GM21723 (cell line): ENCODE measurements around the gene OR52N4.
"Not testable (repeated sequence)": the region's sequence is repeated elsewhere in the genome, so short reads cannot be mapped to it uniquely, and the experiment has no call there.

Experiments
- ATAC-seq: cut with Tn5 transposase; IDR thresholded peaks from one replicate; pipeline ENCODE4 v1.9.1; 2021; ENCODE audit warnings: mild to moderate bottlenecking, moderate library complexity; ENCODE audit not compliant: unreplicated experiment

Gene OR52N4

GRCh38 chr11:5753943-5754342, at the start of gene OR52N4:
Gene OR52N4 (plus strand): TSS chr11:5754243. CDS start chr11:5754741, 498 bp downstream.
- no peak for ATAC-seq

- ATAC-seq: no peak
Measured at GRCh38 chr11:5705688-5706087, 48.4 kb upstream of the OR52N4 start.

- ATAC-seq: peak; percentile 59
Measured at GRCh38 chr11:5712507-5712906, 41.5 kb upstream of the OR52N4 start.

- no peak for ATAC-seq
Measured at GRCh38 chr11:5713695-5714094, 40.3 kb upstream of the OR52N4 start.

DNA sequence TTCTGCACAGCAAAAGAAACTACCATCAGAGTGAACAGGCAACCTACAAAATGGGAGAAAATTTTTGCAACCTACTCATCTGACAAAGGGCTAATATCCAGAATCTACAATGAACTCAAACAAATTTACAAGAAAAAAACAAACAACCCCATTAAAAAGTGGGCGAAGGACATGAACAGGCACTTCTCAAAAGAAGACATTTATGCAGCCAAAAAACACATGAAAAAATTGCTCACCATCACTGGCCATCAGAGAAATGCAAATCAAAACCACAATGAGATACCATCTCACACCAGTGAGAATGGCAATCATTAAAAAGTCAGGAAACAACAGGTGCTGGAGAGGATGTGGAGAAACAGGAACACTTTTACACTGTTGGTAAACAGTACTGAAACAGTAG, 37.5 kb upstream of the OR52N4 start:
- not testable (repeated sequence) for ATAC-seq

- no peak for ATAC-seq
Measured at GRCh38 chr11:5719703-5720495, 34.1 kb upstream of the OR52N4 start.

DNA sequence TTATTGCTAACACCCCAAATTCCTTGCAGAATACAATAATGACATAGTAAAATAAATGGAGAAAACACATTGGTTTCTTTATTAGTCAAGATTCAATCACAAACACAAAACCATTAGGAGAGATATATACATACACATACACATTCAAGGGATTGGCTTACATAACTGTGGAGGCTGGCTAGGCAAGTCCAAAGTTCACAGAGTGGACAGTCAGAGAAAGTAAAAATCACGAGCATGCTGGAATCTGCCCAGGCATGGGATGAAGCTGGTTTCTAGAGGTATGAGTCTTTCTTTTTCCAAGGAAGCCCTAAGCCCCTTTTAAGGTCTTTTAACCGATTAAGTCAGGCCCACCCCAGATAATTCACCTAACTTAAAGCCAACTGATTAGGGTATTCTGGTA, 31.4 kb upstream of the OR52N4 start:
- no peak for ATAC-seq

DNA sequence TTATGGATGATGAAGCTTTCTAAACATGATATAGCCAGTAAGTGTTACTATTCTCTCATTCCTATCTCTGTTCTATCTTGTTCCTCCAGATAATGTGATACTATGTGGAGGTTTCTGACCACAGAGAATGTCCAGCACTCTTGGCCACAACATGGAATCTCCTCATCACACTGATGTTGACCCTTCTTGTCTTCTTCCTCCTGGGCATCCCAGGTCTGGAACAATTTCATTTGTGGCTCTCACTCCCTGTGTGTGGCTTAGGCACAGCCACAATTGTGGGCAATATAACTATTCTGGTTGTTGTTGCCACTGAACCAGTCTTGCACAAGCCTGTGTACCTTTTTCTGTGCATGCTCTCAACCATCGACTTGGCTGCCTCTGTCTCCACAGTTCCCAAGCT, 27.7 kb upstream of the OR52N4 start:
- ATAC-seq: no peak

DNA sequence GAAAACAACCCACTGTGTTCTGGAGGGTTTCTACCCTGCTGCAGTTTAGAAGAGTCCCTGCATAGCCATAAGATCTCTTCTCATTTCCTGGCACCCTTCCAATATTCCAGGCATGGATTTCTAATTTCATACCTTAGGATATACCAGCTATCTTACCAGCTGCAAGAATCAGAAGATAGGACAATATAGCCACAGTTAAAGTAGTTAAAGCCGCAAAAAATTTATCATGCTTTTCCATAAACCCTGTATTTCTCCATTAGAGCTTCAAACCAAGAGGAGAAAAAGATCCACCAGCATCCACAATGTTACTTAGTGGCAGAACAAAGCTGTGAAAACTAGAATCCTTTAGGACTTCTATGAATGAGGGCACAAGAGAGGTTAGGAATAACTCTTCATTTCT, 26.4 kb upstream of the OR52N4 start:
- ATAC-seq: no peak

DNA sequence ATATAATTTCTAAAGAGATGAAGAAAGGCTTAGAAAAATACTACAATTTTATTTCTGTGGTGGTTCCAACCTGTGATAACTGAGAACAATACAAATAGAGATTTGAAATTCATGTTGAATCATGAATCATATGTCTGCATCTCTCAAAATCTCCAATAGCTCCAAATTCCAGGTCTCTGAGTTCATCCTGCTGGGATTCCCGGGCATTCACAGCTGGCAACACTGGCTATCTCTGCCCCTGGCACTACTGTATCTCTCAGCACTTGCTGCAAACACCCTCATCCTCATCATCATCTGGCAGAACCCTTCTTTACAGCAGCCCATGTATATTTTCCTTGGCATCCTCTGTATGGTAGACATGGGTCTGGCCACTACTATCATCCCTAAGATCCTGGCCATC, 17.6 kb upstream of the OR52N4 start, which contains the start of gene OR56B1:
OR56B1 (plus strand) TSS at position 53 of the 400 bp plus-strand sequence; CDS start at position 122, 69 bp downstream.
- ATAC-seq: no peak

GRCh38 chr11:5737091-5737490, 17.0 kb upstream of the OR52N4 start:
- ATAC-seq: no peak

DNA sequence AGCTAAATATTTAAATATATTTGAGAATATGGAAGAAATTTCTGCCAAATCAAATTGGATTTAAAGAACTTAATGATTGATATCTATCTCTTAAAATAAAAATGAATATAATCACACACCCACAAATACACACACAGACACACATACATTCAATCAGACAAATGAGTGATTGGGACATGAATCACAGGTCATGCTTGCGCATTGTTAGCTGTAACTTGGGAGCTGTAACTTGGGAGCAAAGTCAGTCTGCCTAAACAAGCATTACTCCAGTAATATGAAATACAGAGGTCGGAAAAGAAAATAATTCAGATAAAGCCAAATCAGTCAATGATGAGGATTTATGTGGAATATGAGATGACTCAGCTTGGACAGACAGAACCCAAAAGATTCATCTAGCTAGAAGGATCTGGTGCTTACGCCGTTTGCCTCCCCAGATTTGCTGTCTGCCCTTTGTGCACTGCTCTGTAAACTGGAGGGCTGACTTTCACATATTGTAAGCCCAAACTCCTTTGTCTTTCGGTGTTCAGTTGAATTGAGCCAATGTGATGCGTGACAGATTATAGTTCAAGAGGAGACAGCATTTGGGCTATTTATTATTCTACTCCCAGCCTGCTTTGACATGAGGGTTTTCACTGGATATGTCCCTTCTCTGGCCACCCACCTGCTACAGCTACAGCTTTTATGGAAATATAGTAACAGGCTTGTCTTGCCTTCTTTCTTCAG, 16.2 kb upstream of the OR52N4 start:
- ATAC-seq: no peak

GRCh38 chr11:5738431-5738830, 15.6 kb upstream of the OR52N4 start:
- no peak for ATAC-seq

- no peak for ATAC-seq
Measured at GRCh38 chr11:5746614-5747013, 7.4 kb upstream of the OR52N4 start.

DNA sequence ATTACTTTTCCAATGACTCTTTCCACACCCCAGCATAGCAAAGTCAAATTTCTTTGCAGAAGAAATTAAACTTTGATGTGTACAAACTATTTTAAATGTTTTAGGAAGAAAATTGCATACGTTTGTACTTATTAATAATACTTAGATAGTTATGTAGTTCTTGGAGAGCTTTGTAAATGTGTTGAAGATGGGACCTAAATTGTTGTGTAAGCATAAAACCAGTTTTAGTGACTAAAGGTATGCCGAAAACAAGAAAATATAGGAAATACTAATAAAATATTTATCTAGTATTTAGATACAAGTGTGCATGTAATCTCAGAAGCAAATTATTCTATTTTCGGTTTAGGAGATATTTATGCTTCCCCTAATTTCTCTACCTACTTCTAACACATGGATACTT, 4.2 kb upstream of the OR52N4 start:
- no peak for ATAC-seq

DNA sequence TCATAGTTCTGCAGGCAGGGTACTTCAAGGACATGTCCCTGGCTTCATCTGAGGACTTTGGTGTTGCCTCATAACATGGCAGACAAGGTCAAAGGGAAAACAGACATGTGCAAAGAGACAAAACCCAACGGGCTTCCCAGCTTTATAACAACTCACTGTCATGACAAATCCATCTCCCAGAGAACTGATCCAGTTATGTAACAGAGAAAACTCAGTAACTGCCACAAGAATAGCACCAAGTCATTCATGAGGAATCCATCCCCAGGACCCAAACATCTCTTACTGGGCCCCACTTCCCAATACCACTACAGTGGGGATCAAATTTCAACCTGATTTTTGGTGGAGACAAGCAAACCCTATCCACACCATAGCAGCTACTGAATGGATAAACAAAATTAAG, 13.0 kb downstream of the OR52N4 start:
- ATAC-seq: no peak

GRCh38 chr11:5783255-5783654, 29.2 kb downstream of the OR52N4 start, which contains the start of gene OR52N5:
Gene OR52N5 (minus strand): TSS chr11:5783355. CDS start chr11:5778634, 4,721 bp downstream.
- no peak for ATAC-seq

- no peak for ATAC-seq
Measured at GRCh38 chr11:5791165-5791564, 37.1 kb downstream of the OR52N4 start, which contains the start of gene OR52N1. Gene OR52N1 (minus strand): TSS chr11:5791265. CDS start chr11:5788816, 2,449 bp downstream.

DNA sequence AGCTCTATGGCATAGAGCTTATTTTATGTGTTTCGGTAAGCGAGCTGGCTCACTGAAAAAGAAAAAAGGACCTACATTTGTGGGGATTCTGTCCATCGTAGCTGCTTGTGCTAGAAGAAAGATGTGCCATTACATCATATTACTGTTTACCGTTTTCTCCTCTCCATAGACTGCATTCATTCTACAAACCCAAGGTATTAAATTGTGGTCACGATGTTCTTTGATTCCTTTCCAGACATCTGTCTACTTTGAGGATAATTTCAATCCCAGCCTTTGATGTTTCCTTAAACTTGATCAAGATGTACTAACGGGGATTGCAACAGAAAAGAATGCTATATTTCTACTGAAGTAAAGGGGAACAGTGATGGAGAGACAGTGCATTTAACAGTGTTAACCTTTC, 42.5 kb downstream of the OR52N4 start:
- ATAC-seq: no peak

GRCh38 chr11:5803982-5804381, 49.9 kb downstream of the OR52N4 start:
- ATAC-seq: no peak
